HG03135 (cell line): ENCODE data around the gene CCNI2.
A peak's percentile ranks its signal among the peaks of the same experiment; 100 is the strongest.

ENCODE experiments used
- ATAC-seq: cut with Tn5 transposase; IDR thresholded peaks from one replicate; pipeline ENCODE4 v1.9.1; 2021; ENCODE audit warnings: mild to moderate bottlenecking, moderate library complexity; ENCODE audit not compliant: unreplicated experiment

Gene CCNI2

DNA sequence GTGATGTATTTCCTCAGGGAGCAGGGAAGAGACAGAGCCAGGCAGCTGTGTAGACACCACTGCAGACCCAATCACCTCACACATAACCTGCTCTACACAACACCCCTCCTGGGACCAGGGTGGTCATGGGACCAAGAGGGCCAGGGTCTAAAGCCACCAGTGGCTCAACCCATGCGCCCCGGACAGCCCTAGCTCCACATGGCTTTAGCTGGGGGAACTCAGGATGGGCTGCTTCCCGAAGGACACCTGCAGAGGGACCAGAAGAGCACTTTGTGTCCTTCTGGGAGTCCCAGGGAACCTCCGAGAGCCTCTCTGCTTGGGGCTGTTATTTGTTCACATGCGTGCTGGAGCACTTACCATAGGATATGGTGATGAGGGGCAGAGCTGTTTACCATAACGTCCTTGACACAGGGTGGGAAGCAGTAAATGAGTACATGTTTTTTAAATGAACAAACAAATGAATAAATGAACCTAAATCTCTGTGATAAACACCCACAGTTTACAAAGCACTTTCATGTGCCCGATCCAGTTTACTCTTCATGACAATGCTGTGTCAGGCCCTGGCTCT is 17.5 kb downstream of the CCNI2 start:
- no peak for ATAC-seq

DNA sequence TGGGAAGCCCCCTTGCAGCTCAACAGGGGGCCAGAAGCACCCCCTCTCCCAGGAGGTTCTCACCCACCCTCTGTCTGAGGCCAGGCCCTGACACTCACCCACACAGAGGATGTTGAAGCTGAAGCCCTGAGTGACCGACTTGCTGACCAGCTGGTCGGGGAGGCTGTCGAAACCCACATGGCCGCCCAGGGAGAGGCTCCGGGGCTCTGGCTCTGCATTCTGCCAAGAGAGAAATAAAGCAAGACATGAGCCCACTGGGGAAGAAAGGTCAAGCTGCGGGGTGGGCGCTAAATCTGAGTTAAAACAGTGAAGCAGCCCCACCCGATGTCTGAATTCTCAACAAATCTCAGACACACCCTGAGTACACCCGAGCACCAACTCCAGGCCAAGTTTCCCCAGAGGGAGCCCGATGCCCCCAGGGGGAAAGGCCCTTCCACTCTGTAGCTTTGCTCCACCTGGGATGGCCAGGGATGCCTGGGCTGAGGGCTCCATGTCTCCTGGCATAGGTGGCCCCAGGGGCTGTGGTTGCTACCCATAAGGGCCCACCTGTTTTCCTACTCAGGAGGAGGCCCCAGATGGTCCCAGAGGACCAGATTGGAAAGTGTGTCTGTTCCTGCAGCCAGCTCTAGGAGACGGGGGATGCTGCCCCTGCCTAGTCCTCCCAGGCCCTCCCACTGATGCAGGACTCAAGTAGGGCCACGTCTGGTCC is 18.2 kb downstream of the CCNI2 start:
- ATAC-seq: no peak

DNA sequence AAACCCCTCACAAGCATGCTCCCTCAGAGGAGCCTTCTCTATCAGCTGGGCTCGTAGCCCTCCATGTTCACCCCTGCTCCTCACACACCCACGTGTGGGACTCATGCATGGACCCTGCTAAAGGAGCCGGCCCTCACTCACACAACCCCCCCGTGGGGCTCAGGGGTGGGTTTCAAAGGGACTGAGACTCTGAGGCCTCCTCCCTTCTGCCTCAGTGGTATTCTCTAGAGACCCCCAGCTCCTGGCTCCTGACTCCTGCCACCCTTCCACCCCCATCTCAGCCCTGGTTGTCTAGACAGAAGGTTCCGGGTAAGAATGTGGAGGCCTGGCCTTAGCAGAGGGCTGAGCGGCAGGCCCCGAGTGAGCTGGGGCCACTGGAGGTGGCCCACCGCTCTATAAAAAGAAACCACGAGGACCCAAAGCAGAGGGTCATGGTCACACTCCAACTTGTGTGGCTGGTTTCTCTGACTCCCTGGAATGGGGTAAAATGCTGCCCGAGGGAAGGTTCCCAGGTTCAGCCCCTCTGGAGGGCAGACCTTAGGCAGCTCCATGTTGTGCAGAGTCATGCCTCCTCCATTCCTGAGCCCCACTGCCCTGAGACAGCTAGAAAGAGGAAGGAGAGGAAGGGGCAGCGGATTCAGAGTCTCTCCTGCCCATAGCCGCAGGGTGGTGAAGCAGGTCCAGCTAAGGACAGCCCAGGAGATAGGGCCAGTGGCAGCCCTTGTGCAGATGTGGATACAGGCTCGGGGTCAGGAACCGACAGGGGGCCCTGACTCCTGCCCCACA is 19.0 kb downstream of the CCNI2 start:
- ATAC-seq: no peak

DNA sequence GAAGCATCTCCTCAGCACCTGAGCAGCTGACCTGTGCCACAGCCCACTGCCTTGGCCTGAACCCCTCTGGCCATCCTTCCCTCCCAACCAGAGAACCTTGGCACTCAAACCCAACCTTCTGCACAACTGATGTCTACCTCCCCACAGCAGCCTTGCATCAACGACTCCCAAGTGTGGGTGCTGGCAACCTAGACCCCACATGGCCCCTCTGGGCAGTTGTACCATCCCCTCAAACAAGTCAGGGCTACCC is 19.5 kb downstream of the CCNI2 start:
- no peak for ATAC-seq

DNA sequence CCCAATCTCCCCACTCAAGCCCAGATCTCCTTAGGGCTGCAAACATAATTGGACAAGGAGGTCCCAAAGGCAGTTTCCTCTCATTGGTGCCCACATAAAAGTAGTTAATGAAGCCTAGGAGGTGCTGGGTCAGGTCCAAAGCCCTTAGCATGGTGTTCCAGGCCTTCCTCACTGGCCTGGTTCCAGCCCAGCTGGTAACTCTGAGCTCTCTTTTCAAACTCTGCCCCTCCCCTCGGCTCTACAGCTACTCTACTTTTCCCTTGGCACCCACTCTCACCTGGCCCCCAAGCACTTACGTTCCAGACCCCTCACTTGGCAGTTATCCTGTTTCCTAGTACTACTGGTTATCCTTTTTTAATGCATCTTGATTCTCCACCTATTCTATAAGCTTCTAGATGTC is 19.9 kb downstream of the CCNI2 start:
- ATAC-seq: no peak

DNA sequence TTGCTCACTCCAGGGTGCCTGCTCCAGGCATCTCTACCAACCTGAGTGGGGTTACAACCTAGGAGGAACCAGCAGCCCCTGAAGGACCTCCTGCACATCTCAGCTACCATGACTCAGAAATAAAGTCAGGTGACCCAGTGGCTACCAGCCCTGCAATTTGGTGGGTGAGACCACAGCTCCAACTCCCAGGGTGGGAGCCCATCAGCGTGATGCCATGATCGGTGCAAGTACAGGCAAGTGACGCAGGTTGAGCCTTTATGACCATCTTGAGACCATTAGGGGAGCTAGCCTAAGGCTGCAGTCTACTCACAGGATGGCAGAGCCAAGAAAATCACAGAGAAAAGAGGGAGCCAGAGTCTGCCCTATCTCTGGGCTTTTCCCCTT is 21.3 kb downstream of the CCNI2 start:
- ATAC-seq: no peak

DNA sequence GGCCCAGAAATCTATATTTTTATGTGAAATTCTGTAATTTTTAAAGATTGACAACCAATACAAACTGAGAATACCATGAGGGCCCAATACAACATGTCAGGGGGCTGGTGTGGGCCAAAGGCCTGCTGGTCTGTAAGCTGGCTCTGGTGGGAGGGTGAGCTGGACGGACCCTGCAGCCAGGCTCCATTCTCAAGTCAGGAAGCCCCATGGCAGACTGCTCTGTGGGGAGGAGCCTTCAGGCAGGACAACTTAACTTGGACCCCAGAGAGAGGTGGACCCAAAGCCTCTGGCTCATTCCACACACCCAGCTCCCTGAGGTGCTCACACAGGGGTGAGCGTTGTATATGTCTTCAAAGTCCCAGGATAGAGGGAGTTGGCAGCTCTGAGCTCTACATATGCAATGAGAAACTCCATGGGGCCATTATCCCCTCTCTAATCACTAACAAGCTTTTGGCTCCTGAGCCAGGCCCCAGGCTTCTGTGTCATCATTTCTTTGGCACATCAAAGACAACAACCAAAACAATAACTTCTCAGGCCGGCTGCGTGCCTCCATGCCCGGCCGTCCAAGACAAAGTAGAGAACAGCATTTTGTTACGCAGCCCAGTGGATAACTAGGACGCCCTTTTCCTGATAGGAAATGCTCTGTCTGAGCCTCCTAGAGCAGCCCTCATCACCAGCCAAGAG is 23.4 kb downstream of the CCNI2 start:
- no peak for ATAC-seq

DNA sequence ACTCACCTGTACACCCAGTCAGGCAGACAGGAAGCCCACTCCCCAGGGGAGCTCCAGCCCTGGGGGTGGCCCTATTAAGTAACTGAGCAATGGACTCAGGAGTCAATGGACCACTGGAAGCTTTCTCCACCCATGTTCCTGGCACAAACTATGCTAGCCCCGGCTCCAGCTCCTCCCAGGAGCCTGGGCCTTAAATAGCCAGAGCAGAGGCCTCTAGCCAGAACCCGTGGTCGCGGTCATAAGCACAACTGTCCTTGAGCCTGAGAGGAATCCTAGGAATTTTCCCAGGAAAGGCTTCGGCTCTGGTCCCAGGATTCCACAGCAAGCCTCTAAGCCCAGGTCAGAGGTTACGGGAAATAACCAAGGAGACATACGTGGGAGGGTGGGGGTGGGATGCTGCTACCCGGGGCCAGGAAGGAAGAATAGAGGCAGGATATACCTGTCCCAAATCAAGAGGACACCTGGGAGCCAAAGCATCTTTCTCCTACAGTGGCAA is 24.3 kb downstream of the CCNI2 start:
- ATAC-seq: no peak

DNA sequence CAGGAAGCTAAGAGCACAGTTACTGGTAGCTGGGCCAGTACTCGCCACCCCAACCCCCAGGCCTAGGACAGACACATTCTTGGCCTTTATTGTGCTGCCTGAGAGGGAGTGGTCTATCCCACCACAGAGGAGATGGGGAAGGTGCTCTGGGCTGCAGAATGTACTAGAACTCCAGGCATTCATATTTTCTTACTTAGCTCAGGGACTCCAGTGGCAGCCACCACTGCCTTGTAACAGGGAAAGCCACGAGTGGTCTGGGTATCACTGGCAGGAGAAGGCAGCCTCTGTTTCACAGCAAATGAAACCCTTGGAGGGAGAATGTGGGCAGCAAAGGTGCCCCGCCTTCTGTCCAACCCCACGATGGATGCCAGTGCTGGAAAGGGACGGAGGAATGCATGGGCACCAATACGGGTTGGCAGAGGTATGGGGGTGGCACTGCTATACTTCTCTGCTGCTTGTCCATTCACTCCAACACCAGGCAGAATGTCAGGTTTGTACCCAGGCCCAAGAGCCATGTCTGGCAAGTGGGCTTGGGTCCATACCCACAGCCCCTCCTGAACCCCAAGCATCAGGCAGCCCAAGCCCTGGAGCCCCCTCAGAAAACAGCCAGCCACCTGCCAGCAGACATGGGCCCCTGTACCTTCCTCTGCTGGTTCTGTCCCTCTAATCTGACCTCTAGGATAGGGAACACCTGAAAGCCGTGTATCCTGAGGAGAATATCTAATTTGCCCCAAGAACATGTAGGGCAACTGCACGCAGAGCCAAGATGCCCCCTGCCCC is 25.3 kb downstream of the CCNI2 start:
- ATAC-seq: no peak

DNA sequence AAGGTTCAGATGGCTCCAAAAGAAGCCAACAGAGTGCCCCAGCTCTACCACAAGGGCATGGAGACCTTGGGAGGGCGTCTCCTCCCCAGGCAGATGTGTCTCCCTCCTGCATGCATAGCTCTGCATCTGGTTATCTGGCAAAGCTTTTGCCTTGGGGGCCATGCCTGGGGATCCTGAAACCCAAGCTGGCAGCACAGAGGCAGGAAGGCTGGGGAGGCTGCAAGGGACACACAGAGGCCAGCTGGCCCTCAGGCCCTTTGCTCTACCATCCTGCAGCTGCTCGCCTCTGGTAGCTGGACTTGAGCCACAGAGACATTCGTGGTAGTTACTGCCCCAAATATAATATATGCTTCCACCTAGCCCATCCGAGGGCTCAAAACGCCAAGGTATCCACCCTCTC is 25.9 kb downstream of the CCNI2 start:
- no peak for ATAC-seq

DNA sequence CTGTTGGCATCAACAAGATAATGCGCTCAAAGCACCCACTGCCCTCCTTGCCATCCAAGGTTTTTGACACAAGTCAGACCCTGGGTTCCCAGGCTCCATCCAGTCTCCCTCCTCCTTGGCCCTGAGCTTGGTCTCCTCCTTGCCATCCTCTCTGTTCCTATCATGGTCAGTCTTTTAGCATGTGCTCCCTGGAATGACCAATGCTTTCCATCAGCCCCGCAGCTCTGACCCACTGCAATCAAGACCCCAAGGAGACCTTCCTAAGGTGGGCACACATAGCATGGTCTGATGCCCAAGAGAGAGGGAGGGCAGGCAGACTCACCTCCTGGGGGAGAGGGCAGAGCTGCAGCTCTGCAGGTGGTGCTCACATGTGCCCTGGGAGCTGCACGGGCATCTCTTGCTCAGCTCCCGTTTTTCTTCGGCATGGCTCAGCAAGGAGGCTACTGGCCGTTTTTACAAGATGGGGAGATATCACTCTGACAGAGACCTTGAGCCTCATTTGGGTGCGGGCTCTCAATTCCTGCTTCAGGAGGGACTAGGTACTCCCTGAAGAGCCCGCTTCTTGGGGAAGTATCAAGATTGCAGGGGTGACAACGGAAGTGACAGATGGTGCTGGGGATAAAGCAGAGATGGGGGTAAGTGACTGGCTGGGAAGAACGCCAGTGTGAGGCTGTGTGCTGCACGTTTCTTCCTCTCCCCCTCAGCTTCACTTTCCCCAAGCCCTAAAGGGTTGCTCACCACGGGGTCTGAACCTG is 26.6 kb downstream of the CCNI2 start:
- ATAC-seq: no peak

DNA sequence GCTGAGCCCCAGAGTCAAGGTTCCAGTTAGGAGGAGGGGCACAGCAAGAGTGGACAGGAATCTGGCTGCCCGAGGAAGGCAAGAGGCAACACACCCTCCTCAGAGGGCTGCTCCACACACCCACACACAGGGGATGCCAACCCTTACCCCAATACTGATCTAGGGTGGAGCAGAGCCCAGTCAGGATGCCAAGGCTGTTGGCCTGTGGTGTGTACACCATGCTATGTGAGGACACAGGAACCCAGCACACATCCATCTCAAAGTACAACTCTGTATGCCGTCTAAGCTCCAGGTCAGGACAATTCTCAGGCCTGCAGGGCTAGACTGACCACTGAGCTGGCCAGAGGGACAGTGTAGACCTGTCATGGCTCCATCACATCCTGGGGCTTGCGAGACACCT is 27.2 kb downstream of the CCNI2 start:
- ATAC-seq: no peak

DNA sequence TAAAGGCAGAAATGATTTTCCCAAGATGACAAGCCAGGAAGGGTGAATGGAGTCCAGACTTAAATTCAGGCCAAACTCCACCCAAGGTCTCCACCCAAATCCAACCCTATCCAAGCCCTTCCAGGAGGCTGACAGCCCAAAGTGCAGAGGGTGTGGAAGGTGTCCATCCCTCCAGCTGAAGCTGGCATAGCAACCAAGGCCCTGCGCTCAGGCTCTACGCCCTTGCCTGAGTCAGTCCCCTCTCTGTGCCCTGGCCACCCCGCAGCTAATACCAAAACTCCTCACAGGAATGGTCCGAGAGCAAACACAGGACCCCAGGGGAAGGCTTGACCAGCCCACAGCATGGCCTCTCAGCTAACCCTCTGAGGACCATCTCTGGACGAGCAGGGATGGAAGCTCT is 27.7 kb downstream of the CCNI2 start:
- ATAC-seq: no peak

DNA sequence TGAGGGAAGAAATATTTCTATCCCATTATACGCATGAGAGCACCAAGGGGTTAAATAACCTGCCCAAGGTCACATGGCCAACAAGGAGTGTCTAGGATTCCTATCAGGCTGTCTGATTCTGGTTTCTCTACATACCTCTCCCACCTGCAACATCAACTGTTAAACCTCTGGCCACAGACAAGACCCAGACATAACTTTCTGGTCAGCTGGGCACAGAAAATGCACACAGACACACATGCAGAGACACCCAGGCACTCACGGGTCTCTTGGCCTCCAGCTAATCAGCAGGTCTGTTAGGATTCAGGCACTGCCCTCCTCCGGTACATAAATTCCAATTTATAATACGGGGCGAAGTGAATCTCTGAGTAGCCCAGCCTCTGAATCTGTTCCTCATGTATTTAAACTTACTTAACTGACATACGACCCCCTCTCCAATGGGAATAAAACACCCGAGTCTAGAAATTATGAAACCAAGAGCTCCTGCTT is 28.3 kb downstream of the CCNI2 start:
- no peak for ATAC-seq

DNA sequence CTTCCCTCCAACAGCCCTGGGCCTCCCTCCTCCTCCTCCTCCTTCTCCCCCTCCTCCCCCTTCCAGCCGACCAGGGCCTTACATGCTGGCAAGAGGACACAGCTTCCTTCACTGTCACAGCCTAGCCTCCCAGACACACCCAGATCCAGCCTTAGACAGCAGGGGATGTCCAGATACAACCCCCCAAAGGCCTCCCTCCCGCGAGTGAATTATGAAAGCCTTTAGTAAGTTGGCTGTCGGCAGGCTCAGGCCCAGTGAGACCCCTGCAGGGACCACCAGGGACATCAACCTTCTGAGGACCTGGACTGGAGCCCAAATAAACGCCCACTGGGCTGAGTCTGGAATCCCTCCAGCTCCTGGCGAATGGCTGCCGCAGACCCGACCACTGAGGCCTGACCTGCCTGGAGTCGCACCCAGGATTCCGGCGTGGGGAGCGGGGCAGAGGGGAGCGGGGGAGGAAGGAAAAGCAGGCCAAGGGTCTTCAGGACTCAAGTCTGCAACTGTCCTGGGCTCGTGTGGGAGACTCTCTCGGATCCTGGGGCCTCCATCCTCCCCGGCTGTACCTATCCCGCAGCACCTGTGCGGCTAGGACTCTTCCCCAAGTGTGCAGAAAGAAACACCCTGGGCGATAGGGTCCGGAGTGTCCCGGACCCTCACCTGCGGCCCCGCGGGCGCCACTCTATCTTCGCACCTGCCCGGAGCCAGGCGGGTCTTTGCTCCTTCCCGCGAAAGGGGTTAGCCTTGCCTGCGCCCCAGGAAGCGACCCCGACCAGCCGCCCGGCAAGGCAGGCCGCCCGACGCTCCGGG is 29.1 kb downstream of the CCNI2 start:
- ATAC-seq: peak; percentile 17

DNA sequence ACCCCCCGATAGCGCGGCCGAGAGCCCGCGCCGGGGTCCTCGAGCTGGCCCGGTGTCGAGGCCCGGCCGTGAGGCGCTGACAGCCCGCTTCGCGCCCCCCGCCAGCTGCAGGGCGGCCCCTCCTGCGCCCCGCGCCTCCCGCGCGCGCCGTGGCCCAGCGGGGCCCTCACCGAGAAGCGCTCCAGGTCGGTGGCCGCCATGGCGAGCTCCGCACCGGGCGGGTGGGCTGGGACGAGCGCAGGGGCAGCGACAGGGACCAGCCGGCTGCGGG is 29.6 kb downstream of the CCNI2 start:
- ATAC-seq: peak; percentile 22

DNA sequence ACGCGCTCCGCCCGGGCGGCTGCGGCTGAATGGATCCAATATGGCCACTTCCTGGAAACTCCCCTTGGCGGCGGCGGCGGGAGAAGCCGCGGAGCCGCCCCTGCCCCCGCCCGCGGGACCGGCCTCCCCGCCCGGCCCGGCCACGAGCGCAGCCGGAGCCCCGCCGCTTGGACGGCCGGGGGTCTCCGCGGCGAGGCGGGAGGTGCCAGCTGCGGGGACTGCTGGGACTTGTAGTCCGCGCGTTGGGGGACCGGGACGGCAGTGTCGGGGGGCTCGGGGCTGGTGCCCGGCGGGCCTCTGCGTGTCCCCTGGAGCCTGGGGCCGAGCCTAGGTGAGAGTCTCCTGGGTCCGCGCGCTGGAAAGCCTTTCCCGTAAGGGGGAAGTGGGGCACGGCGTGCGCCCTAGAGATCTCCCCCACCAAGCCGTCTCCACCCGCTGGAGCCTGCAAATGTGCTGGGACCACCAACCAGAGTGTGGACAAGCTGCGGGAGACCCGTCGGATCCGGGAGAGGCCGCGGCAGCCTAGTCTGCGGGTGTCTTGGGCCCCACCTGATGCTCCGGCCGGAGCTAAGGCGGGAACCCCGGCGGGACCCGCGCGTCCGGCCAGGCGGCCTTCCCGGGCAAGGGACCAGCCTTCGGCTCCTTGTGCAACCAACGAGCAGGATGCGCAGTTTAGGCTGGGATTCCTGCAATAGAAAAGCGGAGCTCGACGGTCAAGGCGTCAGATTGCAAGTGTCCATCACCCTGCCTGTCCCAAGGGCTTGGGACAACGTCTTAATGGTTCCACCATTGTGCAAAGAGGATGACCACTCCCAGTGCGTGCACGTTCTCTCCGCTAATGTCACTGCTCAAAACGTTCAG is 30.2 kb downstream of the CCNI2 start, which contains the start of gene SEPTIN8:
SEPTIN8 (minus strand) TSS at position 31 of the 861 bp plus-strand sequence. CDS start 102 bp downstream, outside the sequence.
- peak; percentile 54 for ATAC-seq

DNA sequence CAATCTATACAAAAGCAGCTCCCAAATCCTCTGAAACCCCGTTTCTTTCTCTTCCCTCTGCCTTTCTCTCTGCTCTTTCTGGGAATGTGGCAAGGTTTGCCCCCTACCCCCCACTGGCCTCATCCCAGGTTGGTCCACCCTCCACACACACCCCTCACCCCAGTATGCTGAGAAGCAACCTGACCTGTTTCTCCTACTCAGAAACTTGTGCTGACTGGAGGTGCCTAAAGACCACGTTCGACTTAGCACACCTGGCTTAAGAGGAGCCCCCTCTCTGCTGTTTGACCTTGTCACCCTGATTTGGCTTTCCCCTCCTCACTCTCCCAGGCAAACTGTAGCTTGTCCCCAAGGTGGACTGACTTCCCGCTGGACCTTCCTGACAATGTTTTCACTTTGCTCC is 30.9 kb downstream of the CCNI2 start:
- ATAC-seq: no peak

DNA sequence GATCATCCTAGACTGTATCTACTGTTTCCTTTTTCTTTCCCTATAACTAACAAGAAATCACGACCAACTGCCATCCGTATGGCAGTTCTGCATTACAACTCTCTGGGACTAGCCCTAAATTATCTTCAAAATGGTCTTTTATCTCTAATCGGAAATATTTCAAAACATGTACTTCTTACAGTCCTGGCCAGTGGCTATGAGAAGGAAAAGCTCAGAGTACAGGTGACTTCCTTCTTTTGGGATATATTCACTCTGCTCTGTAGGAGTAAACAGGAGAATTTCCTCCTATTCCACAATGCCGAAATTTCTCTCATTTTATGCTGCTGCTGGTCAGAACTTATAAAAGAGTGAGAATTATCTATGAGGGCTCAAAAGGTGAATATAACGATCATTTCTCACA is 31.6 kb downstream of the CCNI2 start:
- ATAC-seq: no peak
